MCF 10A (cell line): ENCODE results near the gene FGL2. TPM values are rescaled to one million over a fixed set of nuclear protein-coding genes. Genes with fewer than 3 reads are reported as not detected.
A peak's percentile ranks its signal among the peaks of the same experiment; 100 is the strongest.

Experiments
- Bru-seq: library from RNA; stranded (reverse); fragments of 400-500 nt; gene quantifications from one replicate; lab custom pipeline; 2021; lab: Mats Ljungman, UMichigan
- BruChase-seq, 2 experiments: library from RNA; stranded (reverse); fragments of 400-500 nt; gene quantifications; one replicate each; lab custom pipeline; 2021; lab: Mats Ljungman, UMichigan
- BruUV-seq: library from RNA; stranded (reverse); fragments of 400-500 nt; replicated peaks from 2 replicates; lab custom pipeline; 2021; lab: Mats Ljungman, UMichigan
- CTCF ChIA-PET: fragments of 300-600 bp; sonication (Branson Sonifier 250); formaldehyde crosslinking; extraction: SDS; loops from one replicate; lab custom pipeline; 2021; ENCODE audit warnings: antibody characterized with exemption, inconsistent platforms; lab: Yijun Ruan, JAX
- POLR2A ChIA-PET: fragments of 300-600, 350-650 bp; sonication (Branson Sonifier 250); formaldehyde crosslinking; extraction: SDS; loops from one replicate; lab custom pipeline; 2020; ENCODE audit warnings: antibody characterized with exemption, inconsistent platforms; lab: Yijun Ruan, JAX
- DNase-seq: peaks from one replicate; pipeline ENCODE4 v3.0.0-alpha.2; 2018; ENCODE audit not compliant: unreplicated experiment
- H3K27ac Mint-ChIP-seq: one replicate; pipeline ENCODE4 v1.8.0; 2022; ENCODE audit warnings: mild to moderate bottlenecking, low read depth, mixed read lengths; ENCODE audit not compliant: unreplicated experiment
- H3K27me3 Mint-ChIP-seq: one replicate; pipeline ENCODE4 v1.8.0; 2022; ENCODE audit warnings: mixed read lengths; ENCODE audit not compliant: insufficient read depth, unreplicated experiment
- H3K36me3 Mint-ChIP-seq: one replicate; pipeline ENCODE4 v1.8.0; 2022; ENCODE audit warnings: mild to moderate bottlenecking, moderate library complexity, mixed read lengths; ENCODE audit not compliant: insufficient read depth, unreplicated experiment
- H3K4me1 Mint-ChIP-seq: one replicate; pipeline ENCODE4 v1.8.0; 2022; ENCODE audit warnings: mixed read lengths; ENCODE audit not compliant: insufficient read depth, unreplicated experiment
- H3K4me3 Mint-ChIP-seq: one replicate; pipeline ENCODE4 v1.8.0; 2022; ENCODE audit warnings: mild to moderate bottlenecking, moderate library complexity, mixed read lengths; ENCODE audit not compliant: unreplicated experiment
- H3K9me3 Mint-ChIP-seq: one replicate; pipeline ENCODE4 v1.8.0; 2022; ENCODE audit warnings: mixed read lengths; ENCODE audit not compliant: unreplicated experiment
- intact Hi-C: fragments of 100-400 bp; cut with micrococcal nuclease; formaldehyde crosslinking; loops from 2 replicates; pipeline ENCODE4 v1.14.1; 2022
- long read RNA-seq: library from polyadenylated mRNA; stranded (forward); transcript quantifications from one replicate; pipeline ENCODE4 v2.0.0, GENCODE V29; 2022
- total RNA-seq: library from RNA; stranded (reverse); gene quantifications from 2 replicates; pipeline ENCODE4 v1.2.3, GENCODE V29; 2022
- TF ChIP-seq, protein P1 (sequence below): fragments of 200-600 bp; IDR thresholded peaks from one replicate; pipeline ENCODE4 v1.8.0; 2022; ENCODE audit warnings: antibody characterized with exemption, mild to moderate bottlenecking; ENCODE audit not compliant: unreplicated experiment

FGL2 gene, protein sequence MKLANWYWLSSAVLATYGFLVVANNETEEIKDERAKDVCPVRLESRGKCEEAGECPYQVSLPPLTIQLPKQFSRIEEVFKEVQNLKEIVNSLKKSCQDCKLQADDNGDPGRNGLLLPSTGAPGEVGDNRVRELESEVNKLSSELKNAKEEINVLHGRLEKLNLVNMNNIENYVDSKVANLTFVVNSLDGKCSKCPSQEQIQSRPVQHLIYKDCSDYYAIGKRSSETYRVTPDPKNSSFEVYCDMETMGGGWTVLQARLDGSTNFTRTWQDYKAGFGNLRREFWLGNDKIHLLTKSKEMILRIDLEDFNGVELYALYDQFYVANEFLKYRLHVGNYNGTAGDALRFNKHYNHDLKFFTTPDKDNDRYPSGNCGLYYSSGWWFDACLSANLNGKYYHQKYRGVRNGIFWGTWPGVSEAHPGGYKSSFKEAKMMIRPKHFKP
- total RNA-seq (not detected in 2 replicates), Bru-seq, nascent RNA (not detected), BruChase-seq, experiment 1, labeled RNA remaining after a 6-hour chase (not detected), BruChase-seq, experiment 2, labeled RNA remaining after a 2-hour chase (not detected)
- long read RNA-seq: 0 reads

DNA sequence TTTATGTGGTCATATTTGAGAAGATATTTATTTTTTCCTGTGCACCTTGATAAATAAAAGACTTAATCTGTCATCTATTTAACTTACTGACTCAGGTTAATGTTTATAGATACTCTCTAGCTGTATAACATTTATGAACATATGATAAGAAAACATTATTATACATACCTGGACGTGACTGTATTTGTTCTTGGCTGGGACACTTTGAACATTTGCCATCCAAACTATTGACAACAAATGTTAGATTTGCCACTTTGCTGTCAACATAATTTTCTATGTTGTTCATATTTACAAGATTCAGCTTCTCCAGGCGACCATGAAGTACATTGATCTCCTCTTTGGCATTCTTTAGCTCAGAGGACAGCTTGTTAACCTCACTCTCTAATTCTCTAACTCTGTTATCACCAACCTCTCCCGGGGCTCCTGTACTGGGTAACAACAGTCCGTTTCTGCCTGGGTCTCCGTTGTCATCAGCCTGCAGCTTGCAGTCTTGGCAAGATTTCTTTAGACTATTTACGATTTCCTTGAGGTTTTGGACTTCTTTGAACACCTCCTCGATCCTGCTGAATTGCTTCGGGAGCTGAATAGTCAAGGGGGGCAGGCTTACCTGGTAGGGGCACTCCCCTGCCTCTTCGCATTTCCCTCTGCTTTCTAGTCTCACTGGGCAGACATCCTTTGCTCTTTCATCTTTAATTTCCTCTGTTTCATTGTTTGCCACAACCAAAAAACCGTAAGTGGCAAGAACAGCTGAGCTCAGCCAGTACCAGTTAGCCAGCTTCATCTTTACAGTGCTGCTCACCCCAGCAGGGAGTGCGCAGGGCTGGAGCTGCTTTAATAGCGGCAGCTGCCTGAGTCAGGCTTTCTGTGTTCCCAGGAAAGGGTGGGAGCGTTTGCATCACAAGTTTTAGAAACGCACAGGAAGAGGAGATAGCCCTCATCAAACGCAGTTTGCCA lies at the start of gene FGL2:
TSS of gene FGL2 (minus strand) at position 807 of the 954 bp plus-strand sequence. CDS start at position 781, 26 bp downstream.
- POLR2A ChIA-PET: no interaction called here
- TF ChIP-seq, protein P1, sequence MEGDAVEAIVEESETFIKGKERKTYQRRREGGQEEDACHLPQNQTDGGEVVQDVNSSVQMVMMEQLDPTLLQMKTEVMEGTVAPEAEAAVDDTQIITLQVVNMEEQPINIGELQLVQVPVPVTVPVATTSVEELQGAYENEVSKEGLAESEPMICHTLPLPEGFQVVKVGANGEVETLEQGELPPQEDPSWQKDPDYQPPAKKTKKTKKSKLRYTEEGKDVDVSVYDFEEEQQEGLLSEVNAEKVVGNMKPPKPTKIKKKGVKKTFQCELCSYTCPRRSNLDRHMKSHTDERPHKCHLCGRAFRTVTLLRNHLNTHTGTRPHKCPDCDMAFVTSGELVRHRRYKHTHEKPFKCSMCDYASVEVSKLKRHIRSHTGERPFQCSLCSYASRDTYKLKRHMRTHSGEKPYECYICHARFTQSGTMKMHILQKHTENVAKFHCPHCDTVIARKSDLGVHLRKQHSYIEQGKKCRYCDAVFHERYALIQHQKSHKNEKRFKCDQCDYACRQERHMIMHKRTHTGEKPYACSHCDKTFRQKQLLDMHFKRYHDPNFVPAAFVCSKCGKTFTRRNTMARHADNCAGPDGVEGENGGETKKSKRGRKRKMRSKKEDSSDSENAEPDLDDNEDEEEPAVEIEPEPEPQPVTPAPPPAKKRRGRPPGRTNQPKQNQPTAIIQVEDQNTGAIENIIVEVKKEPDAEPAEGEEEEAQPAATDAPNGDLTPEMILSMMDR: no peak
- DNase-seq: no peak
- no TSS peak for BruUV-seq
- CTCF ChIA-PET: interaction anchor here (0.5 kb wide), 1 partner anchor 1076 kb away, joined by 3 read pairs; no protein-coding TSS in a partner anchor
- intact Hi-C loops: no loop called here
- Mint-ChIP-seq H3K4me1 (no peaks in the 10 kb centered on the region), H3K9me3 (no peaks in the 10 kb centered on the region), H3K4me3 (no peak within 1 kb of the TSS), H3K36me3 (peaks cover 6% of the 10 kb centered on the region), H3K27me3 (no peaks in the 10 kb centered on the region), H3K27ac (no peak within 1 kb of the TSS)

DNA sequence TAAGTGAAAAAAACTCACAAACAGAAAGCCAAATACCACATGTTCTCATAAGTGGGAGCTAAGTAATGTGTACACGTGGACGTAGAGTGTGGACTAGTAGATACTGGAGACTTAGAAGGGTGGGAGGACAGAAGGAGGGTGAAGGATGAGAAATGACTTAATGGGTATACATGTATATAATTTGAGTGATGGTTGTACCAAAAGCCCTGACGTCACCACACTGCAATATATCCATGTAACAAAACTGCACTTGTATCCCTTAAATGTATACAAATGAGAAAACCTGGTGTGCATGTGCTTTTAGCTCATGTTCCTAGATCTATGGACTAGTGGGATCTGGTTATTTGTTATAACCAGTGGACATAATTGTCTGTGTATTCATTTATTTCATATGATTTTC lies 48.5 kb upstream of the FGL2 start:
- H3K4me3 Mint-ChIP-seq: no peak overlapping the region
- no peaks in the 10 kb centered on the region for H3K9me3 Mint-ChIP-seq
- intact Hi-C loops: no loop called here
- no peaks in the 10 kb centered on the region for H3K4me1 Mint-ChIP-seq
- H3K36me3 Mint-ChIP-seq: no peaks in the 10 kb centered on the region
- CTCF ChIA-PET: interaction anchor here (0.6 to 3.4 kb wide), 12 partner anchors 9 to 164 kb away, joined by 3 to 33 read pairs (median 4); no protein-coding TSS in a partner anchor
- POLR2A ChIA-PET: interaction anchor here (1.6 kb wide), 1 partner anchor 84 kb away, joined by 6 read pairs; no protein-coding TSS in a partner anchor
- BruUV-seq: no TSS peak
- DNase-seq: no peak
- H3K27ac Mint-ChIP-seq: no peak overlapping the region
- TF ChIP-seq, protein P1: no peak
- H3K27me3 Mint-ChIP-seq: no peaks in the 10 kb centered on the region

DNA sequence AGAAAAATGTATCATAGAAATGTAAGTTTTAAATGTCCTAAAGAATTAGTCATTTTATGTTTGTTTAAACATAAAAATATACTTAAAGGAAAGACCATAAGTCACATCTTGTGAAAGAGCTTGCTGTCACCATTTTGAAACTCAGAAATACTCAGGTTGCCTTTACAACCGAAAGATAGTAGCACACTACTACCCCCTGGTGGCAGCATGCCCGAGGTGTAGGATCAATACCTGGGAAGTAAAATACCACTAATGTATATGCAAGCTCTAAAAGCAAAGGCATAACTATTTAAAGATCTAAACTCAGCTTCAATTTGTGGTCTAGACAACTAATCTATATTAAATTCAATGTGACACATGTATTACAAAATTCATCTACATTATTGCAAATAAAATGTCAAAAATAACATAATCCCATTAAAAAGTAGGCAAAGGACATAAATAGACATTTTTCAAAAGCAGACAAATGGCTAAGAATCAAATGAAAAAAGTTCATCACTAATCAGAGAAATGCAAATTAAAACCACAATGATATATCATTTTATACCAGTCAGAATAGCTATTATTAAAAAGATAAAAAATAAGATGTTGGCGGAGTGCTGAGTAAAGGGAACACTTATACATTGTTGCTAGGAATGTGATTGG lies 47.7 kb upstream of the FGL2 start:
- TF ChIP-seq, protein P1: peak; percentile 79
- no TSS peak for BruUV-seq

More for the DNA sequence above, 47.7 kb upstream of the FGL2 start:
- peak; percentile 74 for DNase-seq
- Mint-ChIP-seq H3K9me3 (no peaks in the 10 kb centered on the region), H3K4me1 (no peaks in the 10 kb centered on the region), H3K36me3 (peaks cover under 1% of the 10 kb centered on the region), H3K4me3 (no peak overlapping the region), H3K27me3 (no peaks in the 10 kb centered on the region), H3K27ac (no peak overlapping the region)
- intact Hi-C loops: loop anchor here (1.0 kb wide), 2 partner anchors 83 to 125 kb away; partner anchors contain the start of gene CCDC146
- CTCF ChIA-PET: interaction anchor here (0.6 to 3.4 kb wide), 32 partner anchors 8 to 473 kb away, joined by 3 to 33 read pairs (median 4); partner anchors contain the start of gene CCDC146
- POLR2A ChIA-PET: interaction anchor here (0.6 to 1.6 kb wide), 5 partner anchors 80 to 125 kb away, joined by 3 to 8 read pairs (median 3); partner anchors contain the start of gene CCDC146
